HG03565 (cell line): ENCODE results near the gene TADA2B.

Experiments used
- ATAC-seq: cut with Tn5 transposase; IDR thresholded peaks from one replicate; pipeline ENCODE4 v1.9.1; 2021; ENCODE audit warnings: mild to moderate bottlenecking, moderate library complexity; ENCODE audit not compliant: unreplicated experiment

TADA2B gene

DNA sequence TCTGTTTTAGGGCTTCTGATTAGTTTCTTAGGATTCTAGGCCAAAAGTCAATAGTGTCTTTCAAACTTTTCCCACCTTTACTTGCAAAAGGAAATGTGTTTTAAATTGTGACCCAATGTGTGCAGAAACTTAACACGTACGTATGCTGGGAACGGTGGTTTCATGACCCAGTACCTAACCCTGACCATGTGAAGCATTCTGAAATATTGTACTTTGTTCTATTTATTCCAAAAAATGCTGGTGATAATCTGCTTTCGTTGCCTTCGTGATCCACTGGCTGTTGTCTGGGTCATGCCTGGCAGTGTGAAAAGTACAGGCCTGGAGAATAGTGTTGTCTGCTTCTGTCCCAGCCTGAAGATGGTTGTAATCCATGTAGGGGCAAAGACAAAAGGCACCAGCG lies 26.7 kb upstream of the TADA2B start:
- ATAC-seq, result no peak

GRCh38 chr4:7017446-7018048 lies 25.6 kb upstream of the TADA2B start:
- ATAC-seq, result no peak

- no peak for ATAC-seq
These were observed 24.9 kb upstream of the TADA2B start for GRCh38 chr4:7018281-7018680.

DNA sequence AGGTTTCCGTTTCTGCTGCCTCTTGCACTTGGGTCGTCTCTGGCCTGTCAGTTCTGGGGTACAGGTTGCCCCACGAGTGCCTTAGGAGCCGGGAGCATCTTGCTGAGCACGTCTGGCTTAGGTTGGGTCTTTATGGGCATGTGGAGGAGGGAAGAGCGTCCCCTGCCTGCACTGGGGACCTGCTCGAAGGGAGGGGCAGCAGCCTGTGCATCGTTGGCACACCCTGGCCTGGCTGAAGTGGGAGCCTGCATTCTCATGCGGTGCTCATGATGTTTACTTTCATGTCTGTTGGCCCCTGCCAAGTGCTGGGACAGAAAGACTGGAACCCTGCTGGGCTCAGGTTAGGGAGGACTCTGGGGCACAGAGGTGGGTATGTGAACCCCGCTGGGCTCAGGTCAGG lies 23.8 kb upstream of the TADA2B start:
- ATAC-seq, result no peak

DNA sequence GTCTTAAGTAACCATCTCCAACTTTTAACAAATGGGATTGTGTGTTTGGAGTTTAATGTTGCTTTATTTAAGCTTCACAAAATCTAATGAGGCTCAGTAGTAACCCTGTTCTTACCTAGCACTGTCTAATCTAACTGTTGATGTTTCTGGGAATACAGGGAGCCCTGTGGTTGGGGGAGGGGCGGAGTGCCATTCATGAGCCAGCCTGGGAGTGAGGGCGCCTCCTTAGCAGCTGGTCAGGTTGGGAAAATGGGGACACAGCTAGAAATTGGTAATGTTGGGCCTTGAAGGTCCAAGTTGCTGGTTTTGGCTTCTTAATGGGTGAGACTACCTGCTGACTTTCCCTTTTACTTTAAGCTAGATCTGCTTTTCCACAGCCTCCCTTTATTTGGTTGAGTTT lies 22.9 kb upstream of the TADA2B start:
- no peak for ATAC-seq

DNA sequence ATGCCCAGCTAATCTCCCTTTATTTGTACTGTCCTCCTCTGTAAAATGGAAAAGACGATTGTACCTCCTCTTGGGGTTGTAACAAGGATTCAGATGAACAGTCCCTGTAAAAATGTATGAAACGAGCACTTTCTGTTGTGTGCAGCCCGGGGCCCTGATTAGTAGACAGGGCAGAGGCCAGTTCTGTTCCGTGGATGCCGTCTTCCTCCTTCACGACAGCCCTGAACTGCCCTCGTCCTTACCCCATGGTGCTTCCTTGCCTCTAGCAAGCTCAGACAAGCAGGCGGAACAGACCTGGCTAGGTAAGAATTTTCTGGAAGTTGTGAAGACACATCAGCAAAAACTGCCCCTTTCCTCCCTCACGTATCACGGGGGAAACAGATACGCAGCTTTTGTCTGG lies 22.3 kb upstream of the TADA2B start:
- no peak for ATAC-seq

- no peak for ATAC-seq
These were observed 21.8 kb upstream of the TADA2B start for GRCh38 chr4:7021355-7021754.

- no peak for ATAC-seq
These were observed 21.1 kb upstream of the TADA2B start for GRCh38 chr4:7021930-7022664.

- ATAC-seq, result no peak
These were observed 19.7 kb upstream of the TADA2B start for GRCh38 chr4:7023486-7023885.

- ATAC-seq, result no peak
These were observed 19.3 kb upstream of the TADA2B start for GRCh38 chr4:7023901-7024300.

DNA sequence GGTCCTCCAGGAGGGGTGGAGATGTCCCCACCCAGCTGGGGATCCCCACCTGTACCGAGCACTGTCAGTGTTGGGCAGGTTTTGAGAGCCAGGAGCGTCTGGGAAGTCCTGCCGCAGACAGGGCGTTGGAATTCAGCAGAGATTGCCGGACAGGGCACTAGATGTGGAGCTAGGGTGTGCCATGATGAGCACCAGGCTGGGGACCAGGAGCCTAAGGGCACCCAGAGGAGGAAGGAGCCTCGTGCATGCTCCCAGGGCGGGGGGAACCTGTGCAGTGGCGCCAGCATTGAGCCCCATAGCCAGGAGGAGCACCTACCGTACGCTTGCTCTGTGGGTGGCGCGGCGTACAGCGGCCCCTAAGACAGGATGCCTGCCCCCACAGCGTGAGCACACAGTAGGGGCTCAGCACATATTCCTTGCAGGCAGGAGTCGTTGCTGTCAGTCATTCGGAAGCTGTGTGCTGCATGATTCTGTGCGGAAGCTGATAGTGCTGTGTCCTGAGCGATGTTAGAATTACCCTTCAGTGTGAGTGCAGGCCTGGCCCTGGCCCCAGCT lies 18.8 kb upstream of the TADA2B start:
- no peak for ATAC-seq

- no peak for ATAC-seq
These were observed 18.1 kb upstream of the TADA2B start for GRCh38 chr4:7025040-7025602.

- ATAC-seq, result no peak
These were observed 17.1 kb upstream of the TADA2B start for GRCh38 chr4:7026107-7026506.

GRCh38 chr4:7027284-7027683 lies 15.9 kb upstream of the TADA2B start:
- ATAC-seq, result no peak

DNA sequence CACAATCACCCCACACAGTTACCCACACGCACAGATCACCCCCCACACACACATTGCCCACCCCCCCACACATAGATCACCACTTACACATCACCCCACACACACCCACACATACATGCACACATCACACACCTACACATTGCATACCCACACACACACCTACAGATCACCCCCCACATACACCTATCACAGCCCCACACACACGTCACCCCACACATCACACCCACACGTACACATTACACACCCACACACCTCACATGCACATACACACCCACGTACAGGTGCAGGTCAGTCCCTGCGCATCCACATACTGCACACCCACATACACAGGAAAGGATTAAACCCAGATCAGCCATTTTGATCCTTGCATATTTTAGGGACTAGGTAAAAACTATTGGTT lies 15.3 kb upstream of the TADA2B start:
- no peak for ATAC-seq

DNA sequence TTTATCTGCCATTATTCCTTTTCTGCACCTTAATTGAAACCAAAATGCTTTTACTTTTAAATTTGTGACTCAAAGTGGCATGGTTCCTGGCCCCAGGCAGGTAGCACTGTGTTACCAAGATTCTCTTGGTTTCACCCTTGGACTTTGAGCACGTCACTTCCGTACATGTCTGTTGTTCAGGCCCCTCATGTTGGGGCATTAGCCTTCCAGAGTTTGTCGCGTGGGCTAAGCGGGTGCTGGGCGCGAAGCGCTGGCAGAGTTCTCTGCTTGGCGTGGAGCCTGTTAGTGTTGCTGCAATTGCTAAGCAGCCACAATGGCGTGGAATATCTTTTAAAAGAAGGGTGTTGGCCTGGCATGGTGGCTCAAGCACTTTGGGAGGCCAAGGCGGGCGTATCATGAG lies 14.0 kb upstream of the TADA2B start:
- ATAC-seq, result no peak

GRCh38 chr4:7029921-7030320 lies 13.3 kb upstream of the TADA2B start:
- no peak for ATAC-seq

- no peak for ATAC-seq
These were observed 12.3 kb upstream of the TADA2B start for GRCh38 chr4:7030856-7031255.

GRCh38 chr4:7031558-7032449 lies 11.4 kb upstream of the TADA2B start:
- ATAC-seq, result no peak

- ATAC-seq, result no peak
These were observed 10.6 kb upstream of the TADA2B start for GRCh38 chr4:7032596-7032995.
